ENCODE measurements around the gene SDCCAG8. TPM values are rescaled to one million over a fixed set of nuclear protein-coding genes. Genes with fewer than 3 reads are reported as not detected.
A peak's percentile ranks its signal among the peaks of the same experiment; 100 is the strongest.

SDCCAG8 gene
- total RNA-seq, 2 donors from 2014 or later, result 18.4 to 18.8 TPM

GRCh38 chr1:243260221-243260880 lies 4.5 kb downstream of the SDCCAG8 start:
- no peak for TF ChIP-seq CTCF (IDR thresholded peaks at IDR 0.05)
- Histone ChIP-seq H3K9me3 (no peaks in the 10 kb centered on the region), H3K27me3 (no peaks in the 10 kb centered on the region), H3K27ac (no peak overlapping the region), H3K9ac (ENCODE audit: low read depth in 2 of 2, low read length in 2 of 2) (no peak overlapping the region), H3K4me1 (no peaks in the 10 kb centered on the region), H3K36me3 (no peaks in the 10 kb centered on the region), H3K4me3 (no peak overlapping the region)
- no peak for DNase-seq
- intact Hi-C loops (cut with DNase I), result no loop called here

- Histone ChIP-seq H3K4me3 (no peak overlapping the region), H3K4me1 (no peaks in the 10 kb centered on the region), H3K27ac (no peak overlapping the region), H3K27me3 (no peaks in the 10 kb centered on the region), H3K9ac (ENCODE audit: low read depth in 2 of 2, low read length in 2 of 2) (no peak overlapping the region), H3K9me3 (no peaks in the 10 kb centered on the region), H3K36me3 (no peaks in the 10 kb centered on the region)
- no peak for TF ChIP-seq CTCF (IDR thresholded peaks at IDR 0.05)
- no peak for DNase-seq
- intact Hi-C loops (cut with DNase I), result no loop called here
Observed at GRCh38 chr1:243261390-243261789, 5.5 kb downstream of the SDCCAG8 start.

GRCh38 chr1:243264717-243265116 lies 8.9 kb downstream of the SDCCAG8 start:
- no peak for DNase-seq
- no peak for TF ChIP-seq CTCF (IDR thresholded peaks at IDR 0.05)
- H3K4me3 ChIP-seq, result no peak overlapping the region
- H3K27ac ChIP-seq, result peak overlapping the region; percentile 15
- no peaks in the 10 kb centered on the region for H3K9me3 ChIP-seq
- H3K9ac ChIP-seq (ENCODE audit: low read depth in 2 of 2, low read length in 2 of 2), result no peak overlapping the region
- H3K27me3 ChIP-seq, result no peaks in the 10 kb centered on the region
- H3K4me1 ChIP-seq, result no peaks in the 10 kb centered on the region
- intact Hi-C loops (cut with DNase I), result no loop called here
- no peaks in the 10 kb centered on the region for H3K36me3 ChIP-seq

- intact Hi-C loops (cut with DNase I), result no loop called here
- Histone ChIP-seq H3K9ac (ENCODE audit: low read depth in 2 of 2, low read length in 2 of 2) (no peak overlapping the region), H3K36me3 (no peaks in the 10 kb centered on the region), H3K27ac (no peak overlapping the region), H3K4me3 (no peak overlapping the region), H3K27me3 (no peaks in the 10 kb centered on the region), H3K9me3 (no peaks in the 10 kb centered on the region), H3K4me1 (no peaks in the 10 kb centered on the region)
- no peak for TF ChIP-seq CTCF (IDR thresholded peaks at IDR 0.05)
- no peak for DNase-seq
Observed at GRCh38 chr1:243266231-243266630, 10.4 kb downstream of the SDCCAG8 start.

- DNase-seq, result no peak
- Histone ChIP-seq H3K36me3 (no peaks in the 10 kb centered on the region), H3K27ac (peak overlapping the region; percentile 20), H3K9ac (ENCODE audit: low read depth in 2 of 2, low read length in 2 of 2) (no peak overlapping the region), H3K9me3 (no peaks in the 10 kb centered on the region), H3K4me1 (no peaks in the 10 kb centered on the region), H3K4me3 (no peak overlapping the region), H3K27me3 (no peaks in the 10 kb centered on the region)
- intact Hi-C loops (cut with DNase I), result no loop called here
- TF ChIP-seq CTCF (IDR thresholded peaks at IDR 0.05), result no peak
Observed at GRCh38 chr1:243267471-243267880, 11.6 kb downstream of the SDCCAG8 start.
